Prostate gland (tissue), 2 donors: ENCODE measurements around the gene NDFIP1. TPM values are rescaled to one million over a fixed set of nuclear protein-coding genes. Genes with fewer than 3 reads are reported as not detected.
"Not testable (repeated sequence)": the region's sequence is repeated elsewhere in the genome, so short reads cannot be mapped to it uniquely, and the experiment has no call there.

Experiments
- DNase-seq: peaks from one replicate; pipeline ENCODE4 v3.0.0-alpha.2; 2019; ENCODE audit warnings: low spot score
- H3K27ac ChIP-seq, 2 donors: fragments of 200-600 bp; sonication (generic); 2 replicates each; pipeline ENCODE4 v1.5.1; 2017 to 2019
- H3K27me3 ChIP-seq: fragments of 200-600 bp; sonication (generic); replicated peaks from 2 replicates; pipeline ENCODE4 v1.5.1; 2019; ENCODE audit not compliant: insufficient read depth
- H3K36me3 ChIP-seq, 2 donors: fragments of 200-600 bp; sonication (generic); 1 replicate in 1 of 2; 2 replicates in 1 of 2; pipeline versions ENCODE4 v1.5.1 to v1.8.1; 2017 to 2019
- H3K4me1 ChIP-seq: fragments of 200-600 bp; sonication (generic); replicated peaks from 2 replicates; pipeline ENCODE4 v1.5.1; 2019
- H3K4me3 ChIP-seq, 2 donors: fragments of 200-600 bp; sonication (generic); 2 replicates each; pipeline ENCODE4 v1.5.1; 2017 to 2019
- H3K9me3 ChIP-seq: fragments of 200-600 bp; sonication (generic); 2 replicates; pipeline ENCODE4 v1.5.1; 2017
- POLR2A ChIP-seq: fragments of 450-650 bp; IDR thresholded peaks from one replicate; pipeline ENCODE4 v1.6.1; 2016; ENCODE audit warnings: antibody characterized with exemption, mild to moderate bottlenecking
- POLR2AphosphoS5 ChIP-seq: sonication (generic); formaldehyde crosslinking; IDR thresholded peaks from one replicate; pipeline ENCODE4 v1.6.1; 2017; ENCODE audit warnings: antibody characterized with exemption
- WGBS: methylation state at CpG from one replicate; pipeline ENCODE4 v1.1.5; 2018; 5-methylcytosine and 5-hydroxymethylcytosine counted together
- intact Hi-C: fragments of 100-400 bp; cut with DNase I; formaldehyde crosslinking; loops from one replicate; pipeline ENCODE4 v1.14.2; 2022
- total RNA-seq, 2 donors: library from RNA; depleted of rRNA; stranded (reverse); fragments of >200 nt; gene quantifications; one replicate each; pipeline ENCODE4 v1.1.0, GENCODE V29; 2016
- TF ChIP-seq, protein P1 (sequence below), 4 experiments: fragments of 200-600 bp in 2 of 4; fragments of 450-650 bp in 2 of 4; sonication (generic) in 2 of 4; IDR thresholded peaks; 1 replicate in 3 of 4; 2 replicates in 1 of 4; pipeline ENCODE4 v1.5.1; 2016 to 2019; ENCODE audit warnings: antibody characterized with exemption in 4 of 4, mild to moderate bottlenecking in 2 of 4, moderate library complexity in 2 of 4

The NDFIP1 gene
- total RNA-seq, 2 donors from 2014 or later: 134 to 234 TPM

- WGBS: 87% methylated on average over 8 of the region's 8 CpGs
- Histone ChIP-seq H3K36me3 (no peaks in the 10 kb centered on the region), H3K27ac (no peak overlapping the region), H3K9me3 (no peaks in the 10 kb centered on the region), H3K4me1 (no peaks in the 10 kb centered on the region), H3K27me3 (no peaks in the 10 kb centered on the region), H3K4me3 (no peak overlapping the region)
- TF ChIP-seq POLR2AphosphoS5 (no peak), POLR2A (no peak)
- TF ChIP-seq, protein P1, sequence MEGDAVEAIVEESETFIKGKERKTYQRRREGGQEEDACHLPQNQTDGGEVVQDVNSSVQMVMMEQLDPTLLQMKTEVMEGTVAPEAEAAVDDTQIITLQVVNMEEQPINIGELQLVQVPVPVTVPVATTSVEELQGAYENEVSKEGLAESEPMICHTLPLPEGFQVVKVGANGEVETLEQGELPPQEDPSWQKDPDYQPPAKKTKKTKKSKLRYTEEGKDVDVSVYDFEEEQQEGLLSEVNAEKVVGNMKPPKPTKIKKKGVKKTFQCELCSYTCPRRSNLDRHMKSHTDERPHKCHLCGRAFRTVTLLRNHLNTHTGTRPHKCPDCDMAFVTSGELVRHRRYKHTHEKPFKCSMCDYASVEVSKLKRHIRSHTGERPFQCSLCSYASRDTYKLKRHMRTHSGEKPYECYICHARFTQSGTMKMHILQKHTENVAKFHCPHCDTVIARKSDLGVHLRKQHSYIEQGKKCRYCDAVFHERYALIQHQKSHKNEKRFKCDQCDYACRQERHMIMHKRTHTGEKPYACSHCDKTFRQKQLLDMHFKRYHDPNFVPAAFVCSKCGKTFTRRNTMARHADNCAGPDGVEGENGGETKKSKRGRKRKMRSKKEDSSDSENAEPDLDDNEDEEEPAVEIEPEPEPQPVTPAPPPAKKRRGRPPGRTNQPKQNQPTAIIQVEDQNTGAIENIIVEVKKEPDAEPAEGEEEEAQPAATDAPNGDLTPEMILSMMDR (IDR thresholded peaks at IDR 0.05): no peak
- no peak for DNase-seq
- intact Hi-C loops: no loop called here
Measured at GRCh38 chr5:142183561-142183960, 75.0 kb downstream of the NDFIP1 start.

- H3K4me3 ChIP-seq: no peak overlapping the region
- H3K27ac ChIP-seq: no peak overlapping the region
- no peak for DNase-seq
- intact Hi-C loops: no loop called here
- TF ChIP-seq, protein P1 (IDR thresholded peaks at IDR 0.05): no peak
- no peak for TF ChIP-seq POLR2A
- TF ChIP-seq POLR2AphosphoS5: no peak
- no peaks in the 10 kb centered on the region for H3K36me3 ChIP-seq
- no peaks in the 10 kb centered on the region for H3K4me1 ChIP-seq
- no peaks in the 10 kb centered on the region for H3K9me3 ChIP-seq
- WGBS: 61% methylated on average over 9 of the region's 9 CpGs
- H3K27me3 ChIP-seq: no peaks in the 10 kb centered on the region
Measured at GRCh38 chr5:142184988-142185387, 76.4 kb downstream of the NDFIP1 start.

GRCh38 chr5:142186514-142186856 is 77.9 kb downstream of the NDFIP1 start:
- peak overlapping the region in 1 of 2 donors; percentile 17 for H3K27ac ChIP-seq
- intact Hi-C loops: no loop called here
- TF ChIP-seq, protein P1 (IDR thresholded peaks at IDR 0.05): no peak
- no peaks in the 10 kb centered on the region for H3K4me1 ChIP-seq
- no peak overlapping the region for H3K4me3 ChIP-seq
- DNase-seq: no peak
- no peaks in the 10 kb centered on the region for H3K9me3 ChIP-seq
- H3K27me3 ChIP-seq: no peaks in the 10 kb centered on the region
- no peaks in the 10 kb centered on the region for H3K36me3 ChIP-seq

- Histone ChIP-seq H3K4me1 (no peaks in the 10 kb centered on the region), H3K9me3 (no peaks in the 10 kb centered on the region), H3K4me3 (no peak overlapping the region), H3K36me3 (no peaks in the 10 kb centered on the region), H3K27ac (peak overlapping the region in 1 of 2 donors; percentile 17), H3K27me3 (no peaks in the 10 kb centered on the region)
- intact Hi-C loops: no loop called here
- peak; percentile 76 for TF ChIP-seq POLR2AphosphoS5
- TF ChIP-seq, protein P1 (IDR thresholded peaks at IDR 0.05): no peak
- WGBS: 53% methylated on average over 11 of the region's 11 CpGs
- DNase-seq: peak; percentile 47
Measured at GRCh38 chr5:142186857-142187594, 78.4 kb downstream of the NDFIP1 start.

GRCh38 chr5:142188691-142189090 is 80.1 kb downstream of the NDFIP1 start:
- DNase-seq, H3K4me3 ChIP-seq, H3K36me3 ChIP-seq, H3K4me1 ChIP-seq, H3K9me3 ChIP-seq, H3K27ac ChIP-seq, H3K27me3 ChIP-seq, intact Hi-C loops: not testable (repeated sequence)
- WGBS: 95% methylated on average over 6 of the region's 6 CpGs
